Measurements from ENCODE around the gene SPOCK2. TPM values are rescaled to one million over a fixed set of nuclear protein-coding genes. Genes with fewer than 3 reads are reported as not detected.

SPOCK2 gene
- polyA plus RNA-seq, 3 donors = 0.20 to 1.6 (median 0.45) TPM

GRCh38 chr10:72044417-72045041 lies 43.8 kb downstream of the SPOCK2 start:
- no peak overlapping the region for H3K4me3 Mint-ChIP-seq
- TF ChIP-seq CTCF (IDR thresholded peaks at IDR 0.05) = no peak
- Histone ChIP-seq H3K4me2 (replicated peaks; ENCODE audit: extremely low read depth, low read length, poor library complexity, severe bottlenecking) (no peak overlapping the region), H3K27me3 (ENCODE audit: control insufficient read depth in 2 of 2, insufficient read depth in 2 of 2, low read length in 2 of 2) (no peaks in the 10 kb centered on the region), H3K9ac (ENCODE audit: insufficient read depth, low read length, poor library complexity, severe bottlenecking) (no peak overlapping the region), H4K20me1 (ENCODE audit: insufficient read depth, low read length) (no peaks in the 10 kb centered on the region), H3K79me2 (ENCODE audit: insufficient read depth, low read length) (no peaks in the 10 kb centered on the region), H3K4me3 (replicated peaks in 1 of 3; ENCODE audit: low read depth in 2 of 3, low read length in 3 of 3) (no peak overlapping the region), H3K36me3 (replicated peaks in 1 of 2; ENCODE audit: control insufficient read depth in 1 of 2, insufficient read depth in 2 of 2, low read length in 2 of 2) (no peaks in the 10 kb centered on the region), H3K4me1 (ENCODE audit: control insufficient read depth in 1 of 2, insufficient read depth in 2 of 2, low read length in 2 of 2) (no peaks in the 10 kb centered on the region), H2AFZ (ENCODE audit: insufficient read depth, low read depth, low read length, poor library complexity, severe bottlenecking) (no peak overlapping the region), H3K27ac (ENCODE audit: low read depth in 1 of 2, low read length in 2 of 2) (no peak overlapping the region), H3K9me3 (replicated peaks in 1 of 2; ENCODE audit: control insufficient read depth in 1 of 2, insufficient read depth in 1 of 2, low read length in 2 of 2) (peaks cover 2% of the 10 kb centered on the region in 2 donors)
- no peak for DNase-seq
- H3K9me3 Mint-ChIP-seq = peaks cover 0 to 9% (median 4%) of the 10 kb centered on the region in 7 donors
- H3K27me3 Mint-ChIP-seq (ENCODE audit: low read depth in 3 of 3) = peaks cover 0 to 2% (median 0%) of the 10 kb centered on the region in 3 donors
- peaks cover 1% of the 10 kb centered on the region for H3K4me1 Mint-ChIP-seq
- intact Hi-C loops (cut with micrococcal nuclease) = no loop called here
- H3K36me3 Mint-ChIP-seq = no peaks in the 10 kb centered on the region
- 85% methylated on average over 16 of the region's 17 CpGs for WGBS (ENCODE audit: insufficient coverage)
- H3K27ac Mint-ChIP-seq = no peak overlapping the region

- Mint-ChIP-seq H3K9me3 (peaks cover 0 to 5% (median 0%) of the 10 kb centered on the region in 7 donors), H3K27me3 (ENCODE audit: low read depth in 3 of 3) (peaks cover 0 to 2% (median 0%) of the 10 kb centered on the region in 3 donors), H3K36me3 (no peaks in the 10 kb centered on the region), H3K4me3 (peak overlapping the region in 1 of 2 donors; percentile 13), H3K4me1 (peaks cover 1% of the 10 kb centered on the region), H3K27ac (peak overlapping the region in 2 of 7 donors; percentile 5 to 53)
- Histone ChIP-seq H3K36me3 (replicated peaks in 1 of 2; ENCODE audit: control insufficient read depth in 1 of 2, insufficient read depth in 2 of 2, low read length in 2 of 2) (no peaks in the 10 kb centered on the region), H3K9ac (ENCODE audit: insufficient read depth, low read length, poor library complexity, severe bottlenecking) (no peak overlapping the region), H4K20me1 (ENCODE audit: insufficient read depth, low read length) (no peaks in the 10 kb centered on the region), H3K27me3 (ENCODE audit: control insufficient read depth in 2 of 2, insufficient read depth in 2 of 2, low read length in 2 of 2) (no peaks in the 10 kb centered on the region), H2AFZ (ENCODE audit: insufficient read depth, low read depth, low read length, poor library complexity, severe bottlenecking) (no peak overlapping the region), H3K4me2 (replicated peaks; ENCODE audit: extremely low read depth, low read length, poor library complexity, severe bottlenecking) (no peak overlapping the region), H3K79me2 (ENCODE audit: insufficient read depth, low read length) (no peaks in the 10 kb centered on the region), H3K4me3 (replicated peaks in 1 of 3; ENCODE audit: low read depth in 2 of 3, low read length in 3 of 3) (no peak overlapping the region), H3K9me3 (replicated peaks in 1 of 2; ENCODE audit: control insufficient read depth in 1 of 2, insufficient read depth in 1 of 2, low read length in 2 of 2) (no peaks in the 10 kb centered on the region), H3K27ac (ENCODE audit: low read depth in 1 of 2, low read length in 2 of 2) (no peak overlapping the region), H3K4me1 (ENCODE audit: control insufficient read depth in 1 of 2, insufficient read depth in 2 of 2, low read length in 2 of 2) (no peaks in the 10 kb centered on the region)
- no peak for DNase-seq
- no peak for TF ChIP-seq CTCF (IDR thresholded peaks at IDR 0.05)
- intact Hi-C loops (cut with micrococcal nuclease) = no loop called here
- 100% methylated on average over 7 of the region's 10 CpGs for WGBS (ENCODE audit: insufficient coverage)
Measured at GRCh38 chr10:72043016-72043834, 45.1 kb downstream of the SPOCK2 start.
